ENCODE results near the gene NBEAL1.
"Not testable (repeated sequence)": the region's sequence is repeated elsewhere in the genome, so short reads cannot be mapped to it uniquely, and the experiment has no call there.

- not testable (repeated sequence) for TF ChIP-seq POLR2A (IDR thresholded peaks at IDR 0.05)
- TF ChIP-seq, protein P1, sequence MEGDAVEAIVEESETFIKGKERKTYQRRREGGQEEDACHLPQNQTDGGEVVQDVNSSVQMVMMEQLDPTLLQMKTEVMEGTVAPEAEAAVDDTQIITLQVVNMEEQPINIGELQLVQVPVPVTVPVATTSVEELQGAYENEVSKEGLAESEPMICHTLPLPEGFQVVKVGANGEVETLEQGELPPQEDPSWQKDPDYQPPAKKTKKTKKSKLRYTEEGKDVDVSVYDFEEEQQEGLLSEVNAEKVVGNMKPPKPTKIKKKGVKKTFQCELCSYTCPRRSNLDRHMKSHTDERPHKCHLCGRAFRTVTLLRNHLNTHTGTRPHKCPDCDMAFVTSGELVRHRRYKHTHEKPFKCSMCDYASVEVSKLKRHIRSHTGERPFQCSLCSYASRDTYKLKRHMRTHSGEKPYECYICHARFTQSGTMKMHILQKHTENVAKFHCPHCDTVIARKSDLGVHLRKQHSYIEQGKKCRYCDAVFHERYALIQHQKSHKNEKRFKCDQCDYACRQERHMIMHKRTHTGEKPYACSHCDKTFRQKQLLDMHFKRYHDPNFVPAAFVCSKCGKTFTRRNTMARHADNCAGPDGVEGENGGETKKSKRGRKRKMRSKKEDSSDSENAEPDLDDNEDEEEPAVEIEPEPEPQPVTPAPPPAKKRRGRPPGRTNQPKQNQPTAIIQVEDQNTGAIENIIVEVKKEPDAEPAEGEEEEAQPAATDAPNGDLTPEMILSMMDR (IDR thresholded peaks at IDR 0.05), result not testable (repeated sequence)
These were observed 215.0 kb downstream of the NBEAL1 start for GRCh38 chr2:203229674-203230073.

All from tibial nerve (tissue), 3 donors.